H9 (cell line): ENCODE data around the gene MALRD1. TPM values are rescaled to one million over a fixed set of nuclear protein-coding genes. Genes with fewer than 3 reads are reported as not detected.

Source experiments
- DNase-seq: peaks from one replicate; pipeline ENCODE4 v3.0.0-alpha.2; 2017
- H2AFZ ChIP-seq: one replicate; pipeline ENCODE4 v1.6.1; 2013; ENCODE audit warnings: mild to moderate bottlenecking, low read length, control low read depth, moderate library complexity
- H2AK5ac ChIP-seq: 2 replicates; pipeline ENCODE4 v1.6.1; 2013; ENCODE audit warnings: low read length, control low read depth, mixed read lengths; ENCODE audit not compliant: insufficient read length
- H2BK120ac ChIP-seq: one replicate; pipeline ENCODE4 v1.6.1; 2013; ENCODE audit warnings: low read depth, mild to moderate bottlenecking, low read length, control low read depth, inconsistent platforms; ENCODE audit not compliant: poor library complexity, severe bottlenecking
- H2BK12ac ChIP-seq: 2 replicates; pipeline ENCODE4 v1.6.1; 2013; ENCODE audit warnings: low read length, control low read depth, mixed read lengths, low read depth; ENCODE audit not compliant: insufficient read length
- H2BK15ac ChIP-seq: 2 replicates; pipeline ENCODE4 v1.6.1; 2013; ENCODE audit warnings: low read depth, low read length, control low read depth
- H2BK20ac ChIP-seq: one replicate; pipeline ENCODE4 v1.6.1; 2013; ENCODE audit warnings: low read depth, mild to moderate bottlenecking, low read length, control low read depth, inconsistent platforms; ENCODE audit not compliant: poor library complexity, severe bottlenecking
- H2BK5ac ChIP-seq: 2 replicates; pipeline ENCODE4 v1.6.1; 2013; ENCODE audit warnings: low read length, control low read depth, mixed read lengths; ENCODE audit not compliant: insufficient read length
- H3K14ac ChIP-seq: 2 replicates; pipeline ENCODE4 v1.6.1; 2013; ENCODE audit warnings: low read length, control low read depth; ENCODE audit not compliant: insufficient read depth
- H3K18ac ChIP-seq: 2 replicates; pipeline ENCODE4 v1.6.1; 2013; ENCODE audit warnings: low read depth, mild to moderate bottlenecking, mixed read lengths, low read length, control low read depth; ENCODE audit not compliant: insufficient read length
- H3K23ac ChIP-seq: 2 replicates; pipeline ENCODE4 v1.6.1; 2013; ENCODE audit warnings: low read length, control low read depth, mixed read lengths, low read depth; ENCODE audit not compliant: insufficient read length
- H3K23me2 ChIP-seq: 2 replicates; pipeline ENCODE4 v1.6.1; 2013; ENCODE audit warnings: low read depth, mild to moderate bottlenecking, mixed read lengths, low read length, control low read depth; ENCODE audit not compliant: insufficient read length, poor library complexity, severe bottlenecking
- H3K27ac ChIP-seq: 2 replicates; pipeline ENCODE4 v1.5.1; 2013; ENCODE audit warnings: low read length, control low read depth, mixed read lengths, low read depth; ENCODE audit not compliant: insufficient read length
- H3K27me3 ChIP-seq: 2 replicates; pipeline ENCODE4 v1.6.1; 2013; ENCODE audit warnings: low read length, control low read depth, inconsistent platforms; ENCODE audit not compliant: insufficient read depth
- H3K4ac ChIP-seq: 2 replicates; pipeline ENCODE4 v1.6.1; 2013; ENCODE audit warnings: low read depth, mild to moderate bottlenecking, control low read depth, inconsistent platforms, low read length, moderate library complexity
- H3K4me1 ChIP-seq: 2 replicates; pipeline ENCODE4 v1.6.1; 2013; ENCODE audit warnings: low read length, control low read depth, inconsistent platforms; ENCODE audit not compliant: insufficient read depth
- H3K4me2 ChIP-seq: 2 replicates; pipeline ENCODE4 v1.6.1; 2013; ENCODE audit warnings: low read length, control low read depth, mixed read lengths; ENCODE audit not compliant: insufficient read length, insufficient read depth
- H3K56ac ChIP-seq: 2 replicates; pipeline ENCODE4 v1.6.1; 2013; ENCODE audit warnings: low read depth, mild to moderate bottlenecking, mixed read lengths, low read length, control low read depth; ENCODE audit not compliant: insufficient read length
- H3K79me1 ChIP-seq: 2 replicates; pipeline ENCODE4 v1.6.1; 2013; ENCODE audit warnings: low read depth, mild to moderate bottlenecking, moderate library complexity, low read length, control low read depth, inconsistent platforms; ENCODE audit not compliant: insufficient read depth, poor library complexity, severe bottlenecking
- H3K79me2 ChIP-seq: 2 replicates; pipeline ENCODE4 v1.6.1; 2013; ENCODE audit warnings: low read length, control low read depth, inconsistent platforms; ENCODE audit not compliant: insufficient read depth
- H3K9ac ChIP-seq: 2 replicates; pipeline ENCODE4 v1.6.1; 2013; ENCODE audit warnings: low read length, control low read depth, mixed read lengths; ENCODE audit not compliant: insufficient read length; ENCODE audit errors: extremely low read depth
- H3K9me3 ChIP-seq: one replicate; pipeline ENCODE4 v1.6.1; 2013; ENCODE audit warnings: low read depth, low read length, inconsistent platforms; ENCODE audit not compliant: control insufficient read depth
- H3T11ph ChIP-seq: one replicate; pipeline ENCODE4 v1.6.1; 2013; ENCODE audit warnings: mild to moderate bottlenecking, low read length, control low read depth, inconsistent platforms
- H4K20me1 ChIP-seq: one replicate; pipeline ENCODE4 v1.6.1; 2013; ENCODE audit not compliant: control insufficient read depth, insufficient read length, insufficient read depth
- H4K5ac ChIP-seq: 2 replicates; pipeline ENCODE4 v1.6.1; 2013; ENCODE audit warnings: low read depth, mild to moderate bottlenecking, mixed read lengths, low read length, control low read depth; ENCODE audit not compliant: insufficient read length
- H4K8ac ChIP-seq: replicated peaks from 2 replicates; pipeline ENCODE4 v1.6.1; 2013; ENCODE audit warnings: low read length, control low read depth, mixed read lengths, low read depth; ENCODE audit not compliant: insufficient read length
- H4K91ac ChIP-seq: 2 replicates; pipeline ENCODE4 v1.6.1; 2013; ENCODE audit warnings: low read depth, mild to moderate bottlenecking, moderate library complexity, mixed read lengths, low read length, control low read depth; ENCODE audit not compliant: insufficient read length
- H3K27ac Mint-ChIP-seq, 3 experiments: 2 replicates in 2 of 3; 3 replicates in 1 of 3; pipeline ENCODE4 v1.8.0; 2020 to 2021; ENCODE audit warnings: mixed read lengths in 3 of 3, mild to moderate bottlenecking in 1 of 3, moderate library complexity in 1 of 3
- H3K27me3 Mint-ChIP-seq: 2 replicates; pipeline ENCODE4 v1.8.0; 2021; ENCODE audit warnings: low read depth, mild to moderate bottlenecking, moderate library complexity, mixed read lengths
- H3K36me3 Mint-ChIP-seq, 3 experiments: 2 replicates in 2 of 3; 3 replicates in 1 of 3; pipeline ENCODE4 v1.8.0; 2020 to 2021; ENCODE audit warnings: low read depth in 3 of 3, mixed read lengths in 3 of 3; ENCODE audit not compliant: insufficient read depth in 1 of 3
- H3K4me1 Mint-ChIP-seq, 2 experiments: 2 replicates each; pipeline ENCODE4 v1.8.0; 2020; ENCODE audit warnings: mixed read lengths in 2 of 2
- H3K4me3 Mint-ChIP-seq, 2 experiments: 2 replicates in 1 of 2; 3 replicates in 1 of 2; pipeline ENCODE4 v1.8.0; 2020 to 2021; ENCODE audit warnings: mild to moderate bottlenecking in 2 of 2, mixed read lengths in 2 of 2, moderate library complexity in 1 of 2
- H3K9me3 Mint-ChIP-seq, 2 experiments: 2 replicates in 1 of 2; 3 replicates in 1 of 2; pipeline ENCODE4 v1.8.0; 2020; ENCODE audit warnings: mild to moderate bottlenecking in 2 of 2, mixed read lengths in 2 of 2, moderate library complexity in 1 of 2
- total RNA-seq: library from RNA; stranded (reverse); gene quantifications from 2 replicates; pipeline ENCODE4 v1.2.1, GENCODE V29; 2021
- TF ChIP-seq, protein P1 (sequence below): fragments of 200-600 bp; sonication (generic); conservative IDR thresholded peaks from 3 replicates; pipeline ENCODE4 v1.8.0; 2021; ENCODE audit warnings: antibody characterized with exemption, mild to moderate bottlenecking

The MALRD1 gene
- total RNA-seq, 1 experiment from 2014 or later = 0.20 TPM

DNA sequence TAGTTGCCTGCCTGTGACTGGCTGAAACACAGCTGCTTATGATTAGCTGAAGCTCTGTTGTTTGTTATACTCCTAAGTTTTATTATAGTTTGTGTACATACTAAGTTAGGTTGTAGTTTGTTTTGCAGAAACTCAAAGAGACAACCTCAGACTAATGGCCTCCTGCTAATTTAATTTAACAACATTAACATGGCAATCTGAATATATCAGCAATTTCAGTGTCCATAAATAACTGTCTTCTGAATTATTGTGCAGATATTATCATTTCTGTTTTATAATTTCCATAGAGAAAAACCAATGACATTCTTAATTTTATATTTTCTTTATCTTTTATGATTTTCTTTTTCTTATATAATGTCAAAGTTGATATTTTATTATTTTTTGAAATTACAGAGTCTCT lies 469.5 kb downstream of the MALRD1 start:
- Histone ChIP-seq H3K79me1 (no peaks in the 10 kb centered on the region), H3K79me2 (no peaks in the 10 kb centered on the region), H3K27me3 (no peaks in the 10 kb centered on the region), H2BK5ac (no peak overlapping the region), H2AK5ac (no peak overlapping the region), H2BK12ac (no peak overlapping the region), H3K23me2 (no peaks in the 10 kb centered on the region), H4K5ac (no peak overlapping the region), H3K4ac (no peak overlapping the region), H4K20me1 (no peaks in the 10 kb centered on the region), H3K14ac (no peak overlapping the region), H2BK15ac (no peak overlapping the region), H3T11ph (no peak overlapping the region), H3K27ac (no peak overlapping the region), H3K56ac (no peak overlapping the region), H2BK20ac (no peak overlapping the region), H4K91ac (no peak overlapping the region), H3K9ac (no peak overlapping the region), H3K23ac (no peak overlapping the region), H3K9me3 (no peaks in the 10 kb centered on the region), H4K8ac (no peak overlapping the region), H2BK120ac (no peak overlapping the region), H3K4me2 (no peak overlapping the region), H2AFZ (no peak overlapping the region), H3K18ac (no peak overlapping the region), H3K4me1 (no peaks in the 10 kb centered on the region)
- no peak overlapping the region for H3K27ac Mint-ChIP-seq
- TF ChIP-seq, protein P1, sequence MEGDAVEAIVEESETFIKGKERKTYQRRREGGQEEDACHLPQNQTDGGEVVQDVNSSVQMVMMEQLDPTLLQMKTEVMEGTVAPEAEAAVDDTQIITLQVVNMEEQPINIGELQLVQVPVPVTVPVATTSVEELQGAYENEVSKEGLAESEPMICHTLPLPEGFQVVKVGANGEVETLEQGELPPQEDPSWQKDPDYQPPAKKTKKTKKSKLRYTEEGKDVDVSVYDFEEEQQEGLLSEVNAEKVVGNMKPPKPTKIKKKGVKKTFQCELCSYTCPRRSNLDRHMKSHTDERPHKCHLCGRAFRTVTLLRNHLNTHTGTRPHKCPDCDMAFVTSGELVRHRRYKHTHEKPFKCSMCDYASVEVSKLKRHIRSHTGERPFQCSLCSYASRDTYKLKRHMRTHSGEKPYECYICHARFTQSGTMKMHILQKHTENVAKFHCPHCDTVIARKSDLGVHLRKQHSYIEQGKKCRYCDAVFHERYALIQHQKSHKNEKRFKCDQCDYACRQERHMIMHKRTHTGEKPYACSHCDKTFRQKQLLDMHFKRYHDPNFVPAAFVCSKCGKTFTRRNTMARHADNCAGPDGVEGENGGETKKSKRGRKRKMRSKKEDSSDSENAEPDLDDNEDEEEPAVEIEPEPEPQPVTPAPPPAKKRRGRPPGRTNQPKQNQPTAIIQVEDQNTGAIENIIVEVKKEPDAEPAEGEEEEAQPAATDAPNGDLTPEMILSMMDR = no peak
- no peaks in the 10 kb centered on the region for H3K4me1 Mint-ChIP-seq
- peaks cover 4 to 6% (median 5%) of the 10 kb centered on the region in 3 experiments; a peak in 3 of 7 replicates for H3K36me3 Mint-ChIP-seq
- no peaks in the 10 kb centered on the region for H3K27me3 Mint-ChIP-seq
- no peak overlapping the region for H3K4me3 Mint-ChIP-seq
- peaks cover 0 to 9% of the 10 kb centered on the region in 2 experiments; a peak in 4 of 5 replicates for H3K9me3 Mint-ChIP-seq
- no peak for DNase-seq
